NT2/D1 (cell line): ENCODE data around the gene FLYWCH1.

ENCODE experiments used
- YY1 ChIP-seq: IDR thresholded peaks from 2 replicates; pipeline ENCODE4 v1.6.1; 2011; ENCODE audit not compliant: insufficient read length, insufficient read depth
- ZNF274 ChIP-seq: IDR thresholded peaks from 2 replicates; pipeline ENCODE4 v1.6.1; 2011; ENCODE audit warnings: mild to moderate bottlenecking, low read depth, low read length

- TF ChIP-seq YY1 (no peak), ZNF274 (no peak)
Measured at GRCh38 chr16:2973605-2974318, 62.0 kb downstream of the FLYWCH1 start.
